ENCODE measurements around the gene BET1L.

GRCh38 chr11:215581-216037 lies 8.4 kb upstream of the BET1L start:
- TF ChIP-seq CTCF (IDR thresholded peaks at IDR 0.05; ENCODE audit: insufficient read depth, low read length) (no peak), REST (IDR thresholded peaks at IDR 0.05; ENCODE audit: insufficient replicate concordance, low read depth) (no peak)
